Spleen (tissue), 7 donors: ENCODE data around the gene RPS6KC1.
"Not testable (repeated sequence)": the region's sequence is repeated elsewhere in the genome, so short reads cannot be mapped to it uniquely, and the experiment has no call there.

Experiments used
- CTCF ChIP-seq, 11 experiments: fragments of 200-600 bp in 7 of 11; fragments of 450-650 bp in 4 of 11; sonication (generic) in 4 of 11; IDR thresholded peaks in 8 of 11; conservative IDR thresholded peaks in 3 of 11; 1 replicate in 7 of 11; 2 replicates in 4 of 11; pipeline versions ENCODE4 v1.4.0 to v1.8.0; 2016 to 2021; ENCODE audit warnings: antibody characterized with exemption in 11 of 11, inconsistent platforms in 4 of 11, mild to moderate bottlenecking in 1 of 11
- POLR2A ChIP-seq, 3 donors: fragments of 450-650 bp; IDR thresholded peaks; one replicate each; pipeline ENCODE4 v1.5.1; 2017; ENCODE audit warnings: antibody characterized with exemption in 3 of 3, mild to moderate bottlenecking in 1 of 3
- POLR2AphosphoS5 ChIP-seq, 3 donors: sonication (generic); formaldehyde crosslinking; IDR thresholded peaks; one replicate each; pipeline ENCODE4 v1.5.1; 2017; ENCODE audit warnings: antibody characterized with exemption in 3 of 3
- donor health status: DM: no; HTN: no; CAD: no; lungs with moderate emphysema.
- donor health status: DM: no; HTN: no; CAD: no.
- donor health status: DM: no; HTN: no; CAD: no.

GRCh38 chr1:213318458-213318857 lies 267.4 kb downstream of the RPS6KC1 start:
- TF ChIP-seq CTCF (IDR thresholded peaks at IDR 0.05 in 8 of 11, conservative IDR thresholded peaks at IDR 0.05 in 3 of 11); POLR2AphosphoS5 (IDR thresholded peaks at IDR 0.05); POLR2A (IDR thresholded peaks at IDR 0.05): not testable (repeated sequence)
